ENCODE results near the gene NAALADL2. TPM values are rescaled to one million over a fixed set of nuclear protein-coding genes. Genes with fewer than 3 reads are reported as not detected.

Gene NAALADL2
- total RNA-seq, 5 donors from 2014 or later (not counting 1 experiment from before 2014, with no cell fraction given) = 0.13 to 1.4 (median 0.36) TPM; not detected in 1

GRCh38 chr3:175326041-175326440 lies 466.9 kb downstream of the NAALADL2 start:
- POLR2A ChIA-PET = no interaction called here
- Mint-ChIP-seq H3K9me3 (peaks cover 8 to 27% (median 8%) of the 10 kb centered on the region in 3 donors), H3K36me3 (no peaks in the 10 kb centered on the region), H3K27me3 (no peaks in the 10 kb centered on the region), H3K4me3 (no peak overlapping the region), H3K4me1 (no peaks in the 10 kb centered on the region), H3K27ac (no peak overlapping the region)
- Histone ChIP-seq H3K27me3 (replicated peaks in 1 of 2; ENCODE audit: control insufficient read depth in 2 of 2, extremely low read depth in 1 of 2, insufficient read depth in 2 of 2, low read length in 1 of 2) (no peaks in the 10 kb centered on the region), H3K4me1 (ENCODE audit: control insufficient read depth in 1 of 2, extremely low read depth in 1 of 2, insufficient read depth in 2 of 2, low read length in 2 of 2) (no peaks in the 10 kb centered on the region), H3K36me3 (ENCODE audit: control insufficient read depth in 2 of 2, extremely low read depth in 1 of 2, insufficient read depth in 1 of 2, low read length in 1 of 2) (no peaks in the 10 kb centered on the region), H3K27ac (ENCODE audit: low read length) (no peak overlapping the region), H3K9me3 (no peaks in the 10 kb centered on the region), H3K4me3 (ENCODE audit: control insufficient read depth in 1 of 2, extremely low read depth in 1 of 2, low read length in 1 of 2) (no peak overlapping the region)
- ATAC-seq (replicated peaks in 1 of 4) (no peak), DNase-seq (no peak)
- CTCF ChIA-PET = no interaction called here
- WGBS (ENCODE audit: insufficient coverage) = 83% methylated on average over 3 of the region's 4 CpGs

- 100% methylated on average over 1 of the region's 2 CpGs for WGBS (ENCODE audit: insufficient coverage)
- CTCF ChIA-PET = no interaction called here
- Mint-ChIP-seq H3K36me3 (no peaks in the 10 kb centered on the region), H3K4me3 (no peak overlapping the region), H3K27me3 (no peaks in the 10 kb centered on the region), H3K9me3 (peaks cover 11 to 38% (median 21%) of the 10 kb centered on the region in 3 donors), H3K4me1 (no peaks in the 10 kb centered on the region), H3K27ac (no peak overlapping the region)
- no peaks in the 10 kb centered on the region for H3K36me3 ChIP-seq (ENCODE audit: control insufficient read depth in 2 of 2, extremely low read depth in 1 of 2, insufficient read depth in 1 of 2, low read length in 1 of 2)
- H3K27me3 ChIP-seq (replicated peaks in 1 of 2; ENCODE audit: control insufficient read depth in 2 of 2, extremely low read depth in 1 of 2, insufficient read depth in 2 of 2, low read length in 1 of 2) = no peaks in the 10 kb centered on the region
- POLR2A ChIA-PET = no interaction called here
- no peaks in the 10 kb centered on the region for H3K9me3 ChIP-seq
- DNase-seq (no peak), ATAC-seq (replicated peaks in 1 of 4) (no peak)
- no peak overlapping the region for H3K4me3 ChIP-seq (ENCODE audit: control insufficient read depth in 1 of 2, extremely low read depth in 1 of 2, low read length in 1 of 2)
- H3K4me1 ChIP-seq (ENCODE audit: control insufficient read depth in 1 of 2, extremely low read depth in 1 of 2, insufficient read depth in 2 of 2, low read length in 2 of 2) = no peaks in the 10 kb centered on the region
- no peak overlapping the region for H3K27ac ChIP-seq (ENCODE audit: low read length)
These were observed 470.2 kb downstream of the NAALADL2 start for GRCh38 chr3:175329373-175329772.

GRCh38 chr3:175335229-175335628 lies 476.1 kb downstream of the NAALADL2 start:
- Histone ChIP-seq H3K4me1 (ENCODE audit: control insufficient read depth in 1 of 2, extremely low read depth in 1 of 2, insufficient read depth in 2 of 2, low read length in 2 of 2) (no peaks in the 10 kb centered on the region), H3K27ac (ENCODE audit: low read length) (no peak overlapping the region), H3K36me3 (ENCODE audit: control insufficient read depth in 2 of 2, extremely low read depth in 1 of 2, insufficient read depth in 1 of 2, low read length in 1 of 2) (no peaks in the 10 kb centered on the region), H3K9me3 (no peaks in the 10 kb centered on the region), H3K27me3 (replicated peaks in 1 of 2; ENCODE audit: control insufficient read depth in 2 of 2, extremely low read depth in 1 of 2, insufficient read depth in 2 of 2, low read length in 1 of 2) (no peaks in the 10 kb centered on the region), H3K4me3 (ENCODE audit: control insufficient read depth in 1 of 2, extremely low read depth in 1 of 2, low read length in 1 of 2) (no peak overlapping the region)
- Mint-ChIP-seq H3K36me3 (no peaks in the 10 kb centered on the region), H3K4me3 (no peak overlapping the region), H3K4me1 (no peaks in the 10 kb centered on the region), H3K27me3 (no peaks in the 10 kb centered on the region), H3K9me3 (peaks cover 11 to 19% (median 15%) of the 10 kb centered on the region in 3 donors), H3K27ac (no peak overlapping the region)
- CTCF ChIA-PET = no interaction called here
- ATAC-seq (replicated peaks in 1 of 4) (no peak), DNase-seq (no peak)
- POLR2A ChIA-PET = no interaction called here
- WGBS (ENCODE audit: insufficient coverage) = 40% methylated on average over 1 of the region's 2 CpGs

- no peaks in the 10 kb centered on the region for H3K36me3 ChIP-seq (ENCODE audit: control insufficient read depth in 2 of 2, extremely low read depth in 1 of 2, insufficient read depth in 1 of 2, low read length in 1 of 2)
- H3K4me3 ChIP-seq (ENCODE audit: control insufficient read depth in 1 of 2, extremely low read depth in 1 of 2, low read length in 1 of 2) = no peak overlapping the region
- DNase-seq (no peak), ATAC-seq (replicated peaks in 1 of 4) (no peak)
- Mint-ChIP-seq H3K36me3 (no peaks in the 10 kb centered on the region), H3K4me1 (no peaks in the 10 kb centered on the region), H3K27ac (no peak overlapping the region), H3K9me3 (peaks cover 5 to 15% (median 7%) of the 10 kb centered on the region in 3 donors), H3K27me3 (no peaks in the 10 kb centered on the region), H3K4me3 (no peak overlapping the region)
- no peaks in the 10 kb centered on the region for H3K4me1 ChIP-seq (ENCODE audit: control insufficient read depth in 1 of 2, extremely low read depth in 1 of 2, insufficient read depth in 2 of 2, low read length in 2 of 2)
- no peaks in the 10 kb centered on the region for H3K9me3 ChIP-seq
- no peaks in the 10 kb centered on the region for H3K27me3 ChIP-seq (replicated peaks in 1 of 2; ENCODE audit: control insufficient read depth in 2 of 2, extremely low read depth in 1 of 2, insufficient read depth in 2 of 2, low read length in 1 of 2)
- H3K27ac ChIP-seq (ENCODE audit: low read length) = no peak overlapping the region
- ChIA-PET CTCF (no interaction called here), POLR2A (no interaction called here)
- no CpG with 5 or more reads among the region's 2 CpGs for WGBS (ENCODE audit: insufficient coverage)
These were observed 477.4 kb downstream of the NAALADL2 start for GRCh38 chr3:175336406-175337133.

GRCh38 chr3:175337631-175338030 lies 478.5 kb downstream of the NAALADL2 start:
- no CpG with 5 or more reads among the region's 2 CpGs for WGBS (ENCODE audit: insufficient coverage)
- no peak for DNase-seq
- H3K36me3 ChIP-seq (ENCODE audit: control insufficient read depth in 2 of 2, extremely low read depth in 1 of 2, insufficient read depth in 1 of 2, low read length in 1 of 2) = no peaks in the 10 kb centered on the region
- Mint-ChIP-seq H3K27me3 (no peaks in the 10 kb centered on the region), H3K4me1 (no peaks in the 10 kb centered on the region), H3K27ac (no peak overlapping the region), H3K4me3 (no peak overlapping the region), H3K9me3 (peaks cover 4 to 12% (median 5%) of the 10 kb centered on the region in 3 donors), H3K36me3 (no peaks in the 10 kb centered on the region)
- no peaks in the 10 kb centered on the region for H3K4me1 ChIP-seq (ENCODE audit: control insufficient read depth in 1 of 2, extremely low read depth in 1 of 2, insufficient read depth in 2 of 2, low read length in 2 of 2)
- H3K27ac ChIP-seq (ENCODE audit: low read length) = no peak overlapping the region
- H3K27me3 ChIP-seq (replicated peaks in 1 of 2; ENCODE audit: control insufficient read depth in 2 of 2, extremely low read depth in 1 of 2, insufficient read depth in 2 of 2, low read length in 1 of 2) = no peaks in the 10 kb centered on the region
- ChIA-PET CTCF (no interaction called here), POLR2A (no interaction called here)
- no peaks in the 10 kb centered on the region for H3K9me3 ChIP-seq
- no peak overlapping the region for H3K4me3 ChIP-seq (ENCODE audit: control insufficient read depth in 1 of 2, extremely low read depth in 1 of 2, low read length in 1 of 2)
- no peak for ATAC-seq (replicated peaks in 1 of 4)

GRCh38 chr3:175338775-175339535 lies 479.8 kb downstream of the NAALADL2 start:
- H3K4me3 ChIP-seq (ENCODE audit: control insufficient read depth in 1 of 2, extremely low read depth in 1 of 2, low read length in 1 of 2) = no peak overlapping the region
- ChIA-PET CTCF (no interaction called here), POLR2A (no interaction called here)
- no peaks in the 10 kb centered on the region for H3K27me3 ChIP-seq (replicated peaks in 1 of 2; ENCODE audit: control insufficient read depth in 2 of 2, extremely low read depth in 1 of 2, insufficient read depth in 2 of 2, low read length in 1 of 2)
- H3K27ac ChIP-seq (ENCODE audit: low read length) = no peak overlapping the region
- no peaks in the 10 kb centered on the region for H3K27me3 Mint-ChIP-seq
- no peaks in the 10 kb centered on the region for H3K36me3 Mint-ChIP-seq
- DNase-seq (no peak), ATAC-seq (replicated peaks in 1 of 4) (no peak)
- no peaks in the 10 kb centered on the region for H3K4me1 ChIP-seq (ENCODE audit: control insufficient read depth in 1 of 2, extremely low read depth in 1 of 2, insufficient read depth in 2 of 2, low read length in 2 of 2)
- no peak overlapping the region for H3K4me3 Mint-ChIP-seq
- H3K9me3 ChIP-seq = no peaks in the 10 kb centered on the region
- no peaks in the 10 kb centered on the region for H3K4me1 Mint-ChIP-seq
- H3K9me3 Mint-ChIP-seq = peaks cover 0 to 5% (median 5%) of the 10 kb centered on the region in 3 donors
- H3K27ac Mint-ChIP-seq = no peak overlapping the region
- 73% methylated on average over 1 of the region's 7 CpGs for WGBS (ENCODE audit: insufficient coverage)
- H3K36me3 ChIP-seq (ENCODE audit: control insufficient read depth in 2 of 2, extremely low read depth in 1 of 2, insufficient read depth in 1 of 2, low read length in 1 of 2) = no peaks in the 10 kb centered on the region
